Heart right ventricle (tissue), 16 donors: ENCODE results near the gene SPHKAP. TPM values are rescaled to one million over a fixed set of nuclear protein-coding genes. Genes with fewer than 3 reads are reported as not detected.

Experiments
- ATAC-seq, 8 donors: fragments of 200-7000 bp; cut with Tn5 transposase; one replicate each; pipeline ENCODE4 v1.9.1; 2020; ENCODE audit warnings: mild to moderate bottlenecking in 8 of 8, moderate library complexity in 8 of 8, moderate number of reproducible peaks in 1 of 8
- DNase-seq, 2 donors: peaks; one replicate each; pipeline ENCODE4 v3.0.0-alpha.2; 2020
- H3K27ac ChIP-seq, 10 donors: fragments of 200-600 bp; sonication (generic) in 2 of 10; one replicate each; pipeline versions ENCODE4 v1.5.0 to v1.8.0; 2020 to 2022; ENCODE audit warnings: mild to moderate bottlenecking in 3 of 10
- H3K27me3 ChIP-seq, 7 donors: fragments of 200-600 bp; one replicate each; pipeline ENCODE4 v1.8.0; 2021 to 2022; ENCODE audit warnings: mild to moderate bottlenecking in 2 of 7
- H3K36me3 ChIP-seq, 9 donors: fragments of 200-600 bp; sonication (generic) in 1 of 9; one replicate each; pipeline versions ENCODE4 v1.5.0 to v1.8.0; 2020 to 2022; ENCODE audit warnings: mild to moderate bottlenecking in 2 of 9
- H3K4me1 ChIP-seq, 9 donors: fragments of 200-600 bp; sonication (generic) in 1 of 9; one replicate each; pipeline versions ENCODE4 v1.5.0 to v1.8.0; 2020 to 2022; ENCODE audit warnings: mild to moderate bottlenecking in 4 of 9
- H3K4me3 ChIP-seq, 10 donors: fragments of 200-600 bp; sonication (generic) in 2 of 10; one replicate each; pipeline versions ENCODE4 v1.5.0 to v1.8.0; 2020 to 2022; ENCODE audit warnings: mild to moderate bottlenecking in 7 of 10, moderate library complexity in 2 of 10
- H3K9me3 ChIP-seq, 11 donors: fragments of 200-600 bp in 10 of 11; sonication (generic) in 2 of 11; one replicate each; pipeline versions ENCODE4 v1.5.0 to v1.8.0; 2013 to 2022; ENCODE audit warnings: mild to moderate bottlenecking in 2 of 11, control low read depth in 1 of 11, moderate library complexity in 1 of 11
- WGBS, 2 donors: extraction: QIAGEN DNeasy Blood & Tissue Kit; methylation state at CpG; one replicate each; pipeline ENCODE4 v1.1.7; 2013; ENCODE audit warnings: inconsistent platforms in 1 of 2; 5-methylcytosine and 5-hydroxymethylcytosine counted together
- intact Hi-C, 10 donors: fragments of 100-400 bp; cut with DNase I; formaldehyde crosslinking; loops; one replicate each; pipeline versions ENCODE4 v1.11.1 to v1.14.2; 2022
- polyA plus RNA-seq, 2 donors: library from polyadenylated mRNA; stranded (reverse); fragments of 200-250 nt; gene quantifications; one replicate each; pipeline ENCODE4 v1.2.3, GENCODE V29; 2013
- total RNA-seq, 10 donors: library from RNA; stranded (reverse); fragmentation: NEBNext Ultra II Directional in 3 of 10; extraction: Animal tissue kit (Norgen Biotek cat#: 25700) in 3 of 10; gene quantifications; one replicate each; pipeline versions ENCODE4 v1.2.1 to v1.2.4, GENCODE V29; 2021 to 2023
- TF ChIP-seq, protein P1 (sequence below), 9 donors: fragments of 200-600 bp; sonication (generic) in 2 of 9; IDR thresholded peaks; one replicate each; pipeline versions ENCODE4 v1.5.0 to v1.8.0; 2021 to 2022; ENCODE audit warnings: antibody characterized with exemption in 9 of 9, mild to moderate bottlenecking in 5 of 9, moderate library complexity in 1 of 9
- donor health status: Arrhythmogenic right ventricular cardiomyopathy.
- donor health status: ischemic (EF 13 %, LVEDD 7.1; RV severe dilation, severe dysfunction).
- donor health status: healthy with polysubstance abuse.
- donor health status: DM: no; HTN: yes; CAD: no.
- donor health status: DM: no; HTN: no; CAD: no.
- donor health status: ischemic (EF 25% LVEDD 6.9; RV normal size, moderate dysfunction).
- donor health status: ischemic (EF 25% LVEDD 5.7; RV mildly dilated, moderate dysfunction).
- donor health status: healthy.
- donor health status: DM: yes; HTN: yes; CAD: no.
- donor health status: Ischemic cardiomyopathy.
- donor health status: ischemic (EF 35%, LVEDD 5.7; RV mildly dilated, moderate dysfunction).
- donor health status: nonischemic (EF 11% LVEDD 7.7; RV severe dilation, severe dysfunction).
- donor health status: DM: yes; HTN: yes; CAD: no.
- donor health status: PGD.
- donor health status: ischemic (EF 29% LVEDD 5.4; RV normal size, mild dysfunction).
- donor health status: nonischemic (EF 23%, LVEDD 6.1; RV moderate dilation, normal function).

The SPHKAP gene
- total and polyA plus RNA-seq, 12 donors, result 4.7 to 151 (median 101) TPM

DNA sequence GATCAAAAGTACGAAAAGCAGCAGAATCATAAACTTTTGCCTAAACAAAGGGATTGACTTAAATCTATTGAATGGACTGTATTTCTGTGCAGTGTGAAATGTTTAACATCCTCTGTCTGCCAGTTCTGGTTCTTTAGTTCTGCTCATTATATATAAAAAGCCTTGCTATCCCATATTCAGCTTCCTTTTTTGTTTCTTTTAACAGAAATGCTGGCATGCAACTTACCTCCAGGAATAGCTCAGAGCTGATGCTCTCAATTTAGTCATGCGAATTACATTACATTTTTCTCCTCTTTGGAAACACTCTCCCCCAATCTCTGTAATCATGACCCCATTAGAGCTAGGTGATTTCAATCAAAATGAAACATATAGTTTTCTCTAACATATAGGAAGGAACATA lies 73.6 kb downstream of the SPHKAP start:
- no peaks in the 10 kb centered on the region for H3K4me1 ChIP-seq
- TF ChIP-seq, protein P1, sequence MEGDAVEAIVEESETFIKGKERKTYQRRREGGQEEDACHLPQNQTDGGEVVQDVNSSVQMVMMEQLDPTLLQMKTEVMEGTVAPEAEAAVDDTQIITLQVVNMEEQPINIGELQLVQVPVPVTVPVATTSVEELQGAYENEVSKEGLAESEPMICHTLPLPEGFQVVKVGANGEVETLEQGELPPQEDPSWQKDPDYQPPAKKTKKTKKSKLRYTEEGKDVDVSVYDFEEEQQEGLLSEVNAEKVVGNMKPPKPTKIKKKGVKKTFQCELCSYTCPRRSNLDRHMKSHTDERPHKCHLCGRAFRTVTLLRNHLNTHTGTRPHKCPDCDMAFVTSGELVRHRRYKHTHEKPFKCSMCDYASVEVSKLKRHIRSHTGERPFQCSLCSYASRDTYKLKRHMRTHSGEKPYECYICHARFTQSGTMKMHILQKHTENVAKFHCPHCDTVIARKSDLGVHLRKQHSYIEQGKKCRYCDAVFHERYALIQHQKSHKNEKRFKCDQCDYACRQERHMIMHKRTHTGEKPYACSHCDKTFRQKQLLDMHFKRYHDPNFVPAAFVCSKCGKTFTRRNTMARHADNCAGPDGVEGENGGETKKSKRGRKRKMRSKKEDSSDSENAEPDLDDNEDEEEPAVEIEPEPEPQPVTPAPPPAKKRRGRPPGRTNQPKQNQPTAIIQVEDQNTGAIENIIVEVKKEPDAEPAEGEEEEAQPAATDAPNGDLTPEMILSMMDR (IDR thresholded peaks at IDR 0.05), result no peak
- no peak overlapping the region for H3K4me3 ChIP-seq
- no peaks in the 10 kb centered on the region for H3K9me3 ChIP-seq
- no peaks in the 10 kb centered on the region for H3K27me3 ChIP-seq
- ATAC-seq (no peak), DNase-seq (no peak)
- intact Hi-C loops, result no loop called here
- WGBS, 2 donors, result 62 to 79% methylated on average over 2 of the region's 2 CpGs
- peaks cover 0 to 10% (median 0%) of the 10 kb centered on the region in 9 donors for H3K36me3 ChIP-seq
- H3K27ac ChIP-seq, result no peak overlapping the region

DNA sequence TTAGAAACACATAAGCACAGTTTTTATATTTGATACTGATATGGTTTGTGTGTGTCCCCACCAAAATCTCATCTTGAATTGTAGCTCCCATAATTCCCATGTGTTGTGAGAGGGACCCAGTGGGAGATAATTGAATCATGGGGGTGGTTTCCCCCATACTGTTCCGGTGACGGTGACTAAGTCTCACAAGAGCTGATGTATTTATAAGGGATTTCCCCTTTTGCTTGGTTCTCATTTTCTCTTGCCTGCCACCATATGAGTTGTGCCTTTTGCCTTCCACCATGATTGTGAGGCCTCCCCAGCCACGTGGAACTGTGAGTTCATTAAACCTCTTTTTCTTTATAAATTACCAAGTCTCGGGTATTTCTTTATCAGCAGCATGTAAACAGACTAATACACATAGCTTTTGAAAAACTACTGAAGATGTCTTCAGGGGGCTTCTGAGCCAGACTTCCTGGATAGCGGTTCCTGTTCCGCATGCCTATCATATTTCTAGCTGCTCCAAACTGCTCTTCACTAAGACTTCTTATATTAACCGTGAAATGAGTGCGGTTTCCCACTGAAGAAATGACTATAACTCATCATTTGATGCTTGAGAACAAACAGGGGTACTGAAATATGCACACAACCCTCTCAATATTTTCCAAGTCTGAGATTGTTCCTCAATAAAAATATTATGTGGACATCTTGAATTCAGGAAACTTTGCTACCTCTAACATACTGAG lies 75.8 kb downstream of the SPHKAP start:
- Histone ChIP-seq H3K27ac (no peak overlapping the region), H3K27me3 (no peaks in the 10 kb centered on the region), H3K4me1 (no peaks in the 10 kb centered on the region), H3K4me3 (no peak overlapping the region), H3K36me3 (peaks cover 0 to 10% (median 0%) of the 10 kb centered on the region in 9 donors), H3K9me3 (no peaks in the 10 kb centered on the region)
- 77 to 82% methylated on average over 8 of the region's 8 CpGs for WGBS, 2 donors
- TF ChIP-seq, protein P1 (IDR thresholded peaks at IDR 0.05), result no peak
- DNase-seq, result no peak
- intact Hi-C loops, result no loop called here
- ATAC-seq, result no peak

DNA sequence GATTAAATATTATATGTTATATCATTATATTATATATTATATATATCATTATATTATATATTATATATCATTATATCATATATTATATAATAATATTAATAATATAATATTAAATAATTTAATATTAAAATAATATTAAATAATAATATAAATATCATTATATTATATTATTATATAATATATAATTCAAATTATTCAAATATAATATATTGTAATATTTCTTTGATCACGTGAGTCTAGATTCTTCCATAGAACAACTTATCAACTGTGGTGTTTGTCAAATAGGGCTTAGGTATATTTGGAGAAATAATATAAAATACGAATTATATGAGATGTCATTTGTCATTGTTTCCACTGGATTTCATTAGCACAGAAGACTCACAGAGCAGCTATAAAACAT lies 77.3 kb downstream of the SPHKAP start:
- Histone ChIP-seq H3K4me1 (no peaks in the 10 kb centered on the region), H3K9me3 (peaks cover 0 to 11% (median 0%) of the 10 kb centered on the region in 11 donors), H3K36me3 (peaks cover 0 to 10% (median 0%) of the 10 kb centered on the region in 9 donors), H3K4me3 (no peak overlapping the region), H3K27ac (no peak overlapping the region), H3K27me3 (no peaks in the 10 kb centered on the region)
- ATAC-seq (no peak), DNase-seq (no peak)
- intact Hi-C loops, result no loop called here
- TF ChIP-seq, protein P1 (IDR thresholded peaks at IDR 0.05), result no peak
- WGBS, 2 donors, result 89 to 91% methylated on average over 2 of the region's 2 CpGs

DNA sequence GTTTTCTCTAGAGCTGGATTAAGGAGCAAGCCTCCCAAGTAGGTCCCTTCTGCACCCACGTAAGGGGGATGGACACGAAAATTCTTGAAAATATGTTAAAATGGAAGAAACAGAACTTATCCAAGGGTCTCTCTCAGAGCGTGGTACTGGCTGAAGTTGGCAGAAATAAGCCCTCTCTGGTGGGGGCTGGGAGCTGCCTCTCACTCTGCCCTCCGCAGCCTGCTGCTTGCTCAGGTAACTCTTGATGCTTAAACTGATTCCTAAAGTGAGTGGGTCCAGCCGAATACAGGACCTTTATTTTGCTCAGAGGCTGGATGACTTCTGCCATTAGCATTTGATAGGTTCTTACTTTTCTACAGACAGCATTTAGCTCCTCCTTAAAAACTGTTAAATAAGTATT lies 78.1 kb downstream of the SPHKAP start:
- intact Hi-C loops, result no loop called here
- ATAC-seq (no peak), DNase-seq (no peak)
- no peaks in the 10 kb centered on the region for H3K4me1 ChIP-seq
- TF ChIP-seq, protein P1 (IDR thresholded peaks at IDR 0.05), result no peak
- peaks cover 0 to 10% (median 0%) of the 10 kb centered on the region in 9 donors for H3K36me3 ChIP-seq
- 78 to 79% methylated on average over 5 of the region's 5 CpGs for WGBS, 2 donors
- no peak overlapping the region for H3K27ac ChIP-seq
- H3K9me3 ChIP-seq, result peaks cover 0 to 19% (median 0%) of the 10 kb centered on the region in 11 donors
- no peak overlapping the region for H3K4me3 ChIP-seq
- no peaks in the 10 kb centered on the region for H3K27me3 ChIP-seq
